ENCODE measurements around the gene ABI3BP. TPM values are rescaled to one million over a fixed set of nuclear protein-coding genes. Genes with fewer than 3 reads are reported as not detected.
A peak's percentile ranks its signal among the peaks of the same experiment; 100 is the strongest.

Gene ABI3BP
- polyA plus RNA-seq, 6 donors from 2014 or later: 0.08 to 0.09 TPM; not detected in 4

- Mint-ChIP-seq H3K4me1 (no peaks in the 10 kb centered on the region), H3K4me3 (no peak overlapping the region), H3K27me3 (peaks cover 0 to 7% (median 6%) of the 10 kb centered on the region in 3 donors), H3K9me3 (peaks cover 0 to 3% (median 0%) of the 10 kb centered on the region in 7 donors), H3K36me3 (peaks cover 0 to 4% of the 10 kb centered on the region in 2 donors), H3K27ac (no peak overlapping the region)
- DNase-seq: no peak
- ATAC-seq (ENCODE audit: low read depth in 2 of 2): no peak
These were observed 104.3 kb downstream of the ABI3BP start for GRCh38 chr3:100888881-100889280.

DNA sequence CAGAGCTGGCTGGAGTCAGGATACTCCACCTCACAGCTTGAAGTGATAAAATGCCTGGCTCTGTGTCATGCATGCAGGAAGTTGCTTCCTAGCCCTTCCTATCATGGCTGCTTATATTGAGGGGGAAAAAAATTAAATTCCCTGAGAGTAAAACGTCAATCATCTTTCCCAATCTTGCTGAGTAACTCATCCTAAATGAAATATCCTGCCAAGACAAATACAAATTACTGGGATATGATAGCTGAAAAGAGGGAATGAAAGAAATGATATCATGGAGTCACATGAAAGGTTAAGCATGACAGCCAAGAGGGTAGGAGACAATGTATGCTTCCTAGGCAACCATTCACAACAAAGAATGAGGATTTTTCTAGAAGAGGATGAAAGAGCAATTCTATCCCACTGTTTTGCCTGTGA, 110.6 kb downstream of the ABI3BP start:
- H3K36me3 Mint-ChIP-seq: no peaks in the 10 kb centered on the region
- no peaks in the 10 kb centered on the region for H3K9me3 Mint-ChIP-seq
- ATAC-seq (ENCODE audit: low read depth in 2 of 2) (no peak), DNase-seq (no peak)
- no peak overlapping the region for H3K27ac Mint-ChIP-seq
- peaks cover 0 to 8% (median 0%) of the 10 kb centered on the region in 3 donors for H3K27me3 Mint-ChIP-seq
- no peaks in the 10 kb centered on the region for H3K4me1 Mint-ChIP-seq
- no peak overlapping the region for H3K4me3 Mint-ChIP-seq

DNA sequence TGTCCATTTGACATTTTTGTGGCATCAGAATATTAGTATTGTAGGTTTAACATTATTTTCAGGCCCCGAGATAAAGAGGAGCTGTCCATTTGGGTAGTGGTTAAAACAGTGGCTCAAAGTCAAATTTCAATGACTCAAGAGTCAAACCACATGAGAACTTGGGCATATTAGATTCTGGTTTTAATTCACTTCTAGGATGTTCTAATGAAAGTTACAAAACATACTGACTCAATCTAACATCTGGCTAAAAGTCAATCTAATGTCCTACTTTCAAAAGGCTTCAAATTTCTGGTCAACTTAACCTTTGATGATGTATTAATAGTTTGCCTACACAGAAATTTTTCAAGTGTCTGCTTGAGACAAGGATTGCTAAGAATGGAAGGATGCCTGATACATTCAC, 112.4 kb downstream of the ABI3BP start:
- no peak overlapping the region for H3K27ac Mint-ChIP-seq
- H3K4me1 Mint-ChIP-seq: no peaks in the 10 kb centered on the region
- H3K4me3 Mint-ChIP-seq: no peak overlapping the region
- ATAC-seq (ENCODE audit: low read depth in 2 of 2): no peak
- no peaks in the 10 kb centered on the region for H3K36me3 Mint-ChIP-seq
- peaks cover 0 to 8% (median 0%) of the 10 kb centered on the region in 3 donors for H3K27me3 Mint-ChIP-seq
- H3K9me3 Mint-ChIP-seq: no peaks in the 10 kb centered on the region
- DNase-seq: no peak

DNA sequence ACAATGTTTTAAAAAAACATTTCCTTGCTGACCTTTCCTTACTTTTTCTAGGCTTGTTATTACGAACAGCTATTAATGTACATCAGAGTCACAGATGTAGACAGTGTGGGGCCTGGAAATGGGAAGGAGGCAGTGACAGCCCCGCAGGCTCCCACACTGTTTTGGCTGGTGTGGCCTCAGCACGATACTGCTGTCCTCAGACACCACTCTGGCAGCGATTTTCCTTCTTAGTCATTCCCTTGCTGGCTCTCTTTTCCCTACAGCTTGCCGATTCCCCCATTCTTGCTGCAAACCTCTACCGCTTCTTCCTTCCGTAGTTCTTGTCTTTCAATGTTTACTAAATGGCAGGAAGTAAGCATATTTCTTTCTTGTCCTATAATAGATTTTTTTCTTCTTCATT, 113.1 kb downstream of the ABI3BP start:
- no peak for ATAC-seq (ENCODE audit: low read depth in 2 of 2)

DNA sequence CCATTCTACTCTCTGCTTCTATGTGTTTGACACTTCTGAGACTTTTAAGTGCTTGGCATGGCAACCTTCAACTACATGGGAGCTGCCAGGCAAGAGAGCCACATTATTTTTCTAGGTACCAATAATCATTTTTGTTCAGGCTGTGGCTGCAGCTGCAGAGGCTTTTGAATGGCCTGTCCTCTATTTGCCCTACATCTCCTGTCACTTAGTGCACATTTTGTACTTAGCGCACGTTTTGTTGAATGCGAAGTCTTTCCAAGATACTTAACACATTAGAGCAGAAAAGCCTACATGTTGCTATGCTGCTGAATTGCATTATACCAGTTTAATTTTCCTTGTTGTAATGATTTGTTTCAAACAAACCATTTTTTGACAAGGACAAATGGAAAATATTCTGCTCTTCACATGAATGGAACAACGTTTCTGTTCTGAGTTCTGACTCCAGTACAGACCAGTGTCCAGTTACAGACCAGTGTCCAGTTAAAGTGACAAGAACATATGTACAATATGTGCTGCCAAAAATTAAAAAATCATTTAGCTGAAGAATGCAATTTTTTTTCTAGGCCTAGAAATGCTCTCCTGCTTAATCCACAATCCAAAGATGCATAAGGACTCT, 113.9 kb downstream of the ABI3BP start:
- no peak overlapping the region for H3K4me3 Mint-ChIP-seq
- no peak overlapping the region for H3K27ac Mint-ChIP-seq
- H3K36me3 Mint-ChIP-seq: no peaks in the 10 kb centered on the region
- H3K9me3 Mint-ChIP-seq: no peaks in the 10 kb centered on the region
- DNase-seq: no peak
- H3K27me3 Mint-ChIP-seq: peaks cover 0 to 8% (median 0%) of the 10 kb centered on the region in 3 donors
- H3K4me1 Mint-ChIP-seq: no peaks in the 10 kb centered on the region
- ATAC-seq (ENCODE audit: low read depth in 2 of 2): no peak

More for the DNA sequence above, 113.1 kb downstream of the ABI3BP start:
- H3K4me3 Mint-ChIP-seq: no peak overlapping the region
- H3K27me3 Mint-ChIP-seq: peaks cover 0 to 8% (median 0%) of the 10 kb centered on the region in 3 donors
- no peaks in the 10 kb centered on the region for H3K4me1 Mint-ChIP-seq
- no peaks in the 10 kb centered on the region for H3K9me3 Mint-ChIP-seq
- no peaks in the 10 kb centered on the region for H3K36me3 Mint-ChIP-seq
- no peak for DNase-seq
- peak overlapping the region in 1 of 6 donors; percentile 0 for H3K27ac Mint-ChIP-seq

- no peak overlapping the region for H3K4me3 Mint-ChIP-seq
- H3K27ac Mint-ChIP-seq: no peak overlapping the region
- ATAC-seq (ENCODE audit: low read depth in 2 of 2): no peak
These were observed 115.9 kb downstream of the ABI3BP start for GRCh38 chr3:100877286-100877685.

GRCh38 chr3:100875239-100875638, 118.0 kb downstream of the ABI3BP start:
- Mint-ChIP-seq H3K27me3 (peaks cover 0 to 5% (median 0%) of the 10 kb centered on the region in 3 donors), H3K27ac (no peak overlapping the region), H3K4me3 (no peak overlapping the region), H3K4me1 (no peaks in the 10 kb centered on the region), H3K36me3 (no peaks in the 10 kb centered on the region), H3K9me3 (no peaks in the 10 kb centered on the region)
- no peak for ATAC-seq (ENCODE audit: low read depth in 2 of 2)
- DNase-seq: no peak

More at GRCh38 chr3:100877286-100877685, 115.9 kb downstream of the ABI3BP start:
- no peak for DNase-seq
- H3K27me3 Mint-ChIP-seq: peaks cover 0 to 8% (median 0%) of the 10 kb centered on the region in 3 donors
- H3K9me3 Mint-ChIP-seq: no peaks in the 10 kb centered on the region
- no peaks in the 10 kb centered on the region for H3K4me1 Mint-ChIP-seq
- H3K36me3 Mint-ChIP-seq: no peaks in the 10 kb centered on the region

- Mint-ChIP-seq H3K4me1 (no peaks in the 10 kb centered on the region), H3K27me3 (no peaks in the 10 kb centered on the region), H3K36me3 (no peaks in the 10 kb centered on the region), H3K4me3 (no peak overlapping the region), H3K9me3 (no peaks in the 10 kb centered on the region), H3K27ac (no peak overlapping the region)
- DNase-seq (no peak), ATAC-seq (ENCODE audit: low read depth in 2 of 2) (no peak)
These were observed 119.6 kb downstream of the ABI3BP start for GRCh38 chr3:100873611-100874010.

DNA sequence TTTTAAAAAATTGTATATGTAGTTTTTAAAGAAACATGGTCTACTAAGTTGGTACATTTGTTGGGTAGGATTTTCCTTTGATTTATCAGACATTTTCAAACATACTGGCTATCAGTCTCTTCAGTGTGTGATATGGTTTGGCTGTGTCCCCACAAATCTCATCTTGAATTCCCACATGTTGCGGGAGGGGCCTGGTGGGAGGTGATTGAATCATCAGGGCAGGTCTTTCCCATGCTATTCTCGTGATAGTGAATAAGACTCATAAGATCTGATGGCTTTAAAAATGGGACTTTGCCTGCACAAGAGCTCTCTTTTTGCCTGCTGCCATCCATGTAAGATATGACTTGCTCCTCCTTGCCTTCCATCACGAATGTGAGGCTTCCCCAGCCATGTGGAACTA, 121.9 kb downstream of the ABI3BP start:
- Mint-ChIP-seq H3K4me3 (no peak overlapping the region), H3K9me3 (no peaks in the 10 kb centered on the region), H3K27me3 (no peaks in the 10 kb centered on the region), H3K27ac (no peak overlapping the region), H3K36me3 (no peaks in the 10 kb centered on the region), H3K4me1 (no peaks in the 10 kb centered on the region)
- ATAC-seq (ENCODE audit: low read depth in 2 of 2): no peak
- no peak for DNase-seq

DNA sequence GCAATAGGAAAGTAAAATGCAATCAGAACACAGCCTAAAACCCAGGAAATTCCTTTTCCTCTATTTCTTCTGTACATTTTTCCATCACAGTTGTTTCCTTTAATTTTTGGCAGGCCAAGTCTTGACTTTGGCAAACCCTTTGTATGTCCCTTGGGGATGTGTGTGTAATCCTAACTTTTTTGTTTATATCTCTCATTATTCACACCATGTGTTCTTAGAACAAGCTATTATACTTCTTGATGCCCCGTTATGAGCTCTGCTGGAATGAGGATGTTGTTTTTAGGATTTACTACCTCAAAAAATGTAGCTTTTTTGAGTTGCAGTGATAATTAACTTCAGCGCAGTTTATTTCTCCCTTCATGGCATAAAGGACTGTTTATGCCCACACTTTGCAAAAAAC, 123.4 kb downstream of the ABI3BP start:
- no peaks in the 10 kb centered on the region for H3K9me3 Mint-ChIP-seq
- H3K27me3 Mint-ChIP-seq: no peaks in the 10 kb centered on the region
- DNase-seq: no peak
- H3K4me1 Mint-ChIP-seq: no peaks in the 10 kb centered on the region
- no peak for ATAC-seq (ENCODE audit: low read depth in 2 of 2)
- no peaks in the 10 kb centered on the region for H3K36me3 Mint-ChIP-seq
- H3K4me3 Mint-ChIP-seq: no peak overlapping the region
- H3K27ac Mint-ChIP-seq: no peak overlapping the region

DNA sequence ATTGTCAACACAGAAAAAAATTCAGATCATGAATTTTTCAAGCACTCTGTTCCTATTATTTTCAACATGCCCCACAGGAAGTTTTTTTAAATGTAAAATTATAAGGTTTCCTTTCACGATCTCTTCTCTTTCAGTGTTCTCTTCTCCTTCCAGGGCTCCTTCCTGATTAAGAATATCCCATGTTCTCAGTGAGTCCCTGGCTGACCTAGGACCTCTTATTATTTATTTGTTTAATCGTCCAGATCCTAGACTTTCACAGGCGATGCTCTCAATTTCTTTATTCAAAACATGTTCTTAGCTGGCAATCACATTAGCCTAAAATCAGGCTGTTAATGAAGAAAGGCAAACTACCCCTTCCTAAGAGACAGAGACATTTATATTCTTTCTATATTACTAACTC, 124.3 kb downstream of the ABI3BP start:
- H3K4me3 Mint-ChIP-seq: no peak overlapping the region
- DNase-seq: no peak
- H3K36me3 Mint-ChIP-seq: no peaks in the 10 kb centered on the region
- no peak overlapping the region for H3K27ac Mint-ChIP-seq
- no peaks in the 10 kb centered on the region for H3K27me3 Mint-ChIP-seq
- no peaks in the 10 kb centered on the region for H3K4me1 Mint-ChIP-seq
- no peak for ATAC-seq (ENCODE audit: low read depth in 2 of 2)
- no peaks in the 10 kb centered on the region for H3K9me3 Mint-ChIP-seq

GRCh38 chr3:100868096-100868495, 125.1 kb downstream of the ABI3BP start:
- no peak for ATAC-seq (ENCODE audit: low read depth in 2 of 2)
- Mint-ChIP-seq H3K27ac (no peak overlapping the region), H3K36me3 (no peaks in the 10 kb centered on the region), H3K9me3 (no peaks in the 10 kb centered on the region), H3K4me3 (no peak overlapping the region), H3K27me3 (no peaks in the 10 kb centered on the region), H3K4me1 (no peaks in the 10 kb centered on the region)
- no peak for DNase-seq

DNA sequence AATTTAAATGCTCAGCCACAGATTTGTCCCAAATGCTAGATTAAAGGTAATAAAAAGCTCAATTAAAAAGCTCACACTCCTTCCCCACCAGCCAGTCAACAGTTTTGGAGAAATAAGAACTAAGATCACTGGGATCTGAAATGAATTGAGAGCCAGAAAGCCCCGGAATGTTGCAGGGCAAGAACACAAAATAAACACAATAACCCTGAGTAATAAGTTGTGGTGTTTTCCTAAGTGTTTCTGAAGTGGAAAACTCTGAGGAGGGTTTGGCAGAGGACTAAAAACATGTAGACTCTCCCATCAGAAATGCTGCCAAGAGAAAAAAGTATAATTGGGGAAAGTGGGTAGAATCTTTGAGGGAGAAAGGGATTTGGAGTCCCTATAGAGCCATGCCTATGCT, 127.8 kb downstream of the ABI3BP start:
- H3K27me3 Mint-ChIP-seq: no peaks in the 10 kb centered on the region
- no peak for ATAC-seq (ENCODE audit: low read depth in 2 of 2)
- DNase-seq: no peak
- H3K27ac Mint-ChIP-seq: no peak overlapping the region
- H3K4me1 Mint-ChIP-seq: no peaks in the 10 kb centered on the region
- no peaks in the 10 kb centered on the region for H3K9me3 Mint-ChIP-seq
- no peaks in the 10 kb centered on the region for H3K36me3 Mint-ChIP-seq
- no peak overlapping the region for H3K4me3 Mint-ChIP-seq

- no peaks in the 10 kb centered on the region for H3K9me3 Mint-ChIP-seq
- H3K4me1 Mint-ChIP-seq: no peaks in the 10 kb centered on the region
- H3K27ac Mint-ChIP-seq: no peak overlapping the region
- DNase-seq (no peak), ATAC-seq (ENCODE audit: low read depth in 2 of 2) (no peak)
- no peaks in the 10 kb centered on the region for H3K27me3 Mint-ChIP-seq
- no peak overlapping the region for H3K4me3 Mint-ChIP-seq
- no peaks in the 10 kb centered on the region for H3K36me3 Mint-ChIP-seq
These were observed 128.6 kb downstream of the ABI3BP start for GRCh38 chr3:100864471-100865250.
